CD14-positive monocyte (primary cell): ENCODE measurements around the gene DLGAP4. TPM values are rescaled to one million over a fixed set of nuclear protein-coding genes. Genes with fewer than 3 reads are reported as not detected.

Experiments used
- DNase-seq, 3 donors: peaks; one replicate each; pipeline ENCODE4 v3.0.0-alpha.2; 2011 to 2022
- H2AFZ ChIP-seq: 2 replicates; pipeline ENCODE4 v1.6.0; 2012; ENCODE audit warnings: mild to moderate bottlenecking, low read depth, low read length, inconsistent platforms; ENCODE audit not compliant: insufficient read depth, poor library complexity, severe bottlenecking
- H3K27ac ChIP-seq, 2 donors: 1 replicate in 1 of 2; 2 replicates in 1 of 2; pipeline ENCODE4 v1.5.1; 2012 to 2013; ENCODE audit warnings: low read length in 2 of 2, control low read depth in 1 of 2, inconsistent platforms in 1 of 2, low read depth in 1 of 2, mild to moderate bottlenecking in 1 of 2
- H3K27me3 ChIP-seq, 2 donors: one replicate each; pipeline versions ENCODE4 v1.6.0 to v1.6.1; 2011 to 2013; ENCODE audit warnings: low read length in 2 of 2; ENCODE audit not compliant: control insufficient read depth in 2 of 2, insufficient read depth in 2 of 2
- H3K36me3 ChIP-seq, 2 donors: replicated peaks in 1 of 2; 1 replicate in 1 of 2; 2 replicates in 1 of 2; pipeline versions ENCODE4 v1.5.1 to v1.6.1; 2012 to 2013; ENCODE audit warnings: low read length in 2 of 2, control low read depth in 1 of 2, inconsistent platforms in 1 of 2, mild to moderate bottlenecking in 1 of 2; ENCODE audit not compliant: insufficient read depth in 2 of 2, control insufficient read depth in 1 of 2
- H3K4me1 ChIP-seq, 2 donors: 1 replicate in 1 of 2; 2 replicates in 1 of 2; pipeline versions ENCODE4 v1.5.1 to v1.6.1; 2012 to 2013; ENCODE audit warnings: low read length in 2 of 2, control low read depth in 1 of 2, inconsistent platforms in 1 of 2, mild to moderate bottlenecking in 1 of 2, moderate library complexity in 1 of 2; ENCODE audit not compliant: insufficient read depth in 2 of 2, control insufficient read depth in 1 of 2
- H3K4me2 ChIP-seq: replicated peaks from 2 replicates; pipeline ENCODE3; 2012; ENCODE audit warnings: low read length, moderate library complexity, mild to moderate bottlenecking; ENCODE audit not compliant: poor library complexity, severe bottlenecking; ENCODE audit errors: extremely low read depth
- H3K4me3 ChIP-seq, 3 experiments: fragments of 200-600 bp in 1 of 3; sonication (generic) in 1 of 3; replicated peaks in 1 of 3; 1 replicate in 2 of 3; 2 replicates in 1 of 3; pipeline ENCODE4 v1.5.1; 2011 to 2013; ENCODE audit warnings: low read length in 3 of 3, mild to moderate bottlenecking in 3 of 3, control low read depth in 2 of 3, low read depth in 2 of 3, inconsistent platforms in 1 of 3, moderate library complexity in 1 of 3
- H3K79me2 ChIP-seq: 2 replicates; pipeline ENCODE4 v1.6.0; 2012; ENCODE audit warnings: mild to moderate bottlenecking, control low read depth, inconsistent platforms, low read length, moderate library complexity; ENCODE audit not compliant: insufficient read depth
- H3K9ac ChIP-seq: 2 replicates; pipeline ENCODE4 v1.6.0; 2017; ENCODE audit warnings: low read length, mild to moderate bottlenecking; ENCODE audit not compliant: insufficient read depth, poor library complexity, severe bottlenecking
- H3K9me3 ChIP-seq, 2 donors: replicated peaks in 1 of 2; 1 replicate in 1 of 2; 2 replicates in 1 of 2; pipeline versions ENCODE4 v1.5.1 to v1.6.1; 2012 to 2013; ENCODE audit warnings: low read length in 2 of 2, control low read depth in 1 of 2; ENCODE audit not compliant: control insufficient read depth in 1 of 2, insufficient read depth in 1 of 2
- H4K20me1 ChIP-seq: 2 replicates; pipeline ENCODE4 v1.6.0; 2012; ENCODE audit warnings: mild to moderate bottlenecking, low read length, control low read depth, moderate library complexity; ENCODE audit not compliant: insufficient read depth
- H3K27ac Mint-ChIP-seq, 7 donors: one replicate each; pipeline ENCODE4 v1.8.0; 2020; ENCODE audit warnings: mild to moderate bottlenecking in 7 of 7, mixed read lengths in 7 of 7, moderate library complexity in 6 of 7, inconsistent platforms in 2 of 7
- H3K27me3 Mint-ChIP-seq, 3 donors: one replicate each; pipeline ENCODE4 v1.8.0; 2021 to 2022; ENCODE audit warnings: low read depth in 3 of 3, mild to moderate bottlenecking in 3 of 3, mixed read lengths in 3 of 3, moderate library complexity in 3 of 3, inconsistent platforms in 1 of 3
- H3K36me3 Mint-ChIP-seq, 2 donors: one replicate each; pipeline ENCODE4 v1.8.0; 2020; ENCODE audit warnings: mixed read lengths in 2 of 2, inconsistent platforms in 1 of 2, mild to moderate bottlenecking in 1 of 2
- H3K4me1 Mint-ChIP-seq: one replicate; pipeline ENCODE4 v1.8.0; 2020; ENCODE audit warnings: mild to moderate bottlenecking, mixed read lengths
- H3K4me3 Mint-ChIP-seq, 2 donors: one replicate each; pipeline ENCODE4 v1.8.0; 2020; ENCODE audit warnings: mild to moderate bottlenecking in 2 of 2, mixed read lengths in 2 of 2, moderate library complexity in 1 of 2
- H3K9me3 Mint-ChIP-seq, 7 donors: one replicate each; pipeline ENCODE4 v1.8.0; 2020 to 2022; ENCODE audit warnings: mixed read lengths in 7 of 7, mild to moderate bottlenecking in 6 of 7, moderate library complexity in 6 of 7, inconsistent platforms in 2 of 7
- CTCF ChIP-seq: fragments of 200-600 bp; IDR thresholded peaks from one replicate; pipeline ENCODE4 v1.8.0; 2022; ENCODE audit warnings: antibody characterized with exemption, mild to moderate bottlenecking
- WGBS: methylation state at CpG from one replicate; pipeline ENCODE4 v1.1.5; 2013; ENCODE audit warnings: missing lambda C conversion rate; ENCODE audit not compliant: insufficient coverage; 5-methylcytosine and 5-hydroxymethylcytosine counted together
- intact Hi-C, 2 donors: fragments of 100-400 bp; cut with micrococcal nuclease; formaldehyde crosslinking; loops; one replicate each; pipeline versions ENCODE4 v1.15.0 to v1.15.1; 2023
- polyA plus RNA-seq, 3 donors: library from polyadenylated mRNA; depleted of rRNA in 1 of 3; unstranded in 2 of 3; stranded (reverse) in 1 of 3; fragments of 300-500 nt in 2 of 3; fragments of >200 nt in 1 of 3; fragmentation: Illumina TruSeq in 2 of 3; gene quantifications; 1 replicate in 2 of 3; 2 replicates in 1 of 3; pipeline ENCODE4 v1.2.3, GENCODE V29; 2012 to 2021

The DLGAP4 gene
- polyA plus RNA-seq, 3 donors, result 9.9 to 52.7 (median 17.6) TPM

GRCh38 chr20:36483209-36483918 is 177.2 kb downstream of the DLGAP4 start:
- Mint-ChIP-seq H3K9me3 (no peaks in the 10 kb centered on the region), H3K36me3 (peaks cover 0 to 8% of the 10 kb centered on the region in 2 donors), H3K4me1 (peaks cover 26% of the 10 kb centered on the region), H3K27ac (no peak overlapping the region), H3K4me3 (no peak overlapping the region), H3K27me3 (peaks cover 0 to 4% (median 1%) of the 10 kb centered on the region in 3 donors)
- Histone ChIP-seq H3K79me2 (no peaks in the 10 kb centered on the region), H3K4me2 (no peak overlapping the region), H3K36me3 (peaks cover 0 to 16% of the 10 kb centered on the region in 2 donors), H3K9me3 (no peaks in the 10 kb centered on the region), H3K4me3 (no peak overlapping the region), H3K27ac (peak overlapping the region in 1 of 2 donors; percentile 27), H3K4me1 (peaks cover 8 to 12% of the 10 kb centered on the region in 2 donors), H4K20me1 (peaks cover 96% of the 10 kb centered on the region), H3K27me3 (no peaks in the 10 kb centered on the region), H3K9ac (peak overlapping the region; percentile 42), H2AFZ (no peak overlapping the region)
- DNase-seq, result no peak
- intact Hi-C loops, result no loop called here
- 93% methylated on average over 2 of the region's 5 CpGs for WGBS
- TF ChIP-seq CTCF, result no peak

DNA sequence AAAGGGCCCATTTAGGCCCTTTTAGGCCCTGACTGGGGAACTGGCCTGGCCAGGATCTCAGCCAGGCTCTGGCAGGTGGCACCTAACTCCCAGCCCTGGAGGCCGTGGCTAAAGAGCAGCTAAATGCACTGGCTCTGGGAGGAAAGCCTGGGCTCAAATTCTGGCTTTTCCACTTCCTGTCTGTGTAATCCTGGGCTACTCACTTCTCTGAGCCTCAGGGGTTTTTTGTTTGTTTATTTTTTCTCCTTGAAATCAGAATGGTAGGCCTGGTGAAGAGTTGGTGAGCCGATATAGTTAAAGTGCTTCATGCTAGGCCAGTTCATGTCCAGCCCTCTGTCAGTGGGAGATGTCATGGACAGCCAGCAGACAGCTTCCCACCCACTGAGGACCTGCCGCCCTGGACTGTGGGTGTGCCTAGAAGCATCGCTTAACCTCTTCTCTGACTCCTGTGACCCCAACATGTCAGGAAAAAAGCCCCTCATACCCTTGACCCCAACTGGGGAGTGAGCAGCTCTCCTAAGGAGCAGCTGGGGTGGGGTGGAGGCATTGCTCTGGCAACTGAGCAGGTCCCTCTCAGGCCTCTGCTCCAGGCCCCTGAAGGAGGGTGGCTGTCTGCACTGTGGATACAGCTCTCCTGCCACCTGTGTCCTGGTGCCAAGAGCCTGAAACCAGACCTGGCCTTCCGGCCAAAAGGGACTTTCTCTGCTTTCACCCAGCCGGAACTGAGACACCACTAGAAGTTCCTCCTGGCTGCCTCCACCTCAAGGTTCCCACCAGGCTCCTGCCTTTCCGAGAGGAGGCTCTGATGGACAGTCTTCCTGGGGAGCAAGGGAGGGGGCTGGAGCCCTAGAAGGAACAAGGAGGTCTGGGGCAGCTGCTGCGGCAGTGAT is 178.0 kb downstream of the DLGAP4 start:
- no peak overlapping the region for H3K4me2 ChIP-seq

More for the DNA sequence above, 178.0 kb downstream of the DLGAP4 start:
- H3K27ac ChIP-seq, result peak overlapping the region in 1 of 2 donors; percentile 27
- H3K9me3 ChIP-seq, result no peaks in the 10 kb centered on the region
- H3K4me1 Mint-ChIP-seq, result peaks cover 26% of the 10 kb centered on the region
- TF ChIP-seq CTCF, result no peak
- peaks cover 8 to 12% of the 10 kb centered on the region in 2 donors for H3K4me1 ChIP-seq
- peaks cover 0 to 16% of the 10 kb centered on the region in 2 donors for H3K36me3 ChIP-seq
- H3K9ac ChIP-seq, result peak overlapping the region; percentile 42
- H3K27ac Mint-ChIP-seq, result peak overlapping the region in 2 of 7 donors; percentile 47 to 68
- no peak overlapping the region for H3K4me3 Mint-ChIP-seq
- peaks cover 96% of the 10 kb centered on the region for H4K20me1 ChIP-seq
- intact Hi-C loops, result no loop called here
- H3K9me3 Mint-ChIP-seq, result no peaks in the 10 kb centered on the region
- H3K4me3 ChIP-seq, result no peak overlapping the region
- H3K79me2 ChIP-seq, result no peaks in the 10 kb centered on the region
- H3K27me3 Mint-ChIP-seq, result peaks cover 0 to 4% (median 1%) of the 10 kb centered on the region in 3 donors
- no peak overlapping the region for H2AFZ ChIP-seq
- no peak for DNase-seq
- 78% methylated on average over 3 of the region's 8 CpGs for WGBS
- H3K36me3 Mint-ChIP-seq, result peaks cover 0 to 4% of the 10 kb centered on the region in 2 donors
- H3K27me3 ChIP-seq, result no peaks in the 10 kb centered on the region
